ENCODE results near the gene RANBP10.

- TF ChIP-seq CTCF (conservative IDR thresholded peaks at IDR 0.05; ENCODE audit: low read length) (no peak), EZH2phosphoT487 (IDR thresholded peaks at IDR 0.05; ENCODE audit: borderline replicate concordance) (no peak)
Observed at GRCh38 chr16:67685388-67686112, 120.8 kb downstream of the RANBP10 start.

Measured in Loucy (cell line).